ENCODE data around the gene SERP2. TPM values are rescaled to one million over a fixed set of nuclear protein-coding genes. Genes with fewer than 3 reads are reported as not detected.

SERP2 gene
- total RNA-seq, 2 experiments from 2014 or later, result not detected

Other genes starting within 250 kb of the SERP2 start
- gene TSC22D1, start 202.5 kb downstream of the SERP2 start, total RNA-seq, result 10 to 100 TPM in 1 of 2 experiments, 1 to 10 TPM in 1; 8.0 to 17.9 TPM

Data from activated CD8-positive, alpha-beta memory T cell treated with anti-CD3 and anti-CD28 coated beads, Interleukin-2, amount 10 ng/mL, durations not matched to agents 7 days and 5 days (primary cell).